Measurements from ENCODE around the gene LRRC19.

The LRRC19 gene

GRCh38 chr9:27005491-27005890 lies at the start of gene LRRC19:
Gene LRRC19, minus strand, starts transcription at chr9:27005672. Its CDS starts 5,978 bp downstream, at chr9:26999694.
- DNase-seq, result no peak

GRCh38 chr9:27054841-27055240 lies 49.4 kb upstream of the LRRC19 start:
- no peak for DNase-seq

- no peak for DNase-seq
These were observed 48.7 kb upstream of the LRRC19 start for GRCh38 chr9:27054125-27054524.

- DNase-seq, result no peak
These were observed 48.0 kb upstream of the LRRC19 start for GRCh38 chr9:27053369-27054022.

- DNase-seq, result no peak
These were observed 41.7 kb upstream of the LRRC19 start for GRCh38 chr9:27047136-27047535.

GRCh38 chr9:27043176-27043575 lies 37.7 kb upstream of the LRRC19 start:
- DNase-seq, result no peak

- DNase-seq, result no peak
These were observed 37.0 kb upstream of the LRRC19 start for GRCh38 chr9:27042476-27042875.

- DNase-seq, result no peak
These were observed 36.3 kb upstream of the LRRC19 start for GRCh38 chr9:27041746-27042145.

- DNase-seq, result no peak
These were observed 32.0 kb upstream of the LRRC19 start for GRCh38 chr9:27037499-27037898.

GRCh38 chr9:27033815-27034403 lies 28.4 kb upstream of the LRRC19 start:
- DNase-seq, result peak; percentile 50

GRCh38 chr9:27029186-27029585 lies 23.7 kb upstream of the LRRC19 start:
- DNase-seq, result no peak

- no peak for DNase-seq
These were observed 17.4 kb upstream of the LRRC19 start for GRCh38 chr9:27022920-27023319.

GRCh38 chr9:27019589-27019988 lies 14.1 kb upstream of the LRRC19 start:
- DNase-seq, result no peak

- DNase-seq, result no peak
These were observed 1.9 kb downstream of the LRRC19 start for GRCh38 chr9:27003426-27004077.

- no peak for DNase-seq
These were observed 9.7 kb downstream of the LRRC19 start for GRCh38 chr9:26995810-26996209.

GRCh38 chr9:26983340-26983739 lies 22.1 kb downstream of the LRRC19 start:
- DNase-seq, result no peak

GRCh38 chr9:26975728-26976707 lies 29.5 kb downstream of the LRRC19 start:
- peak; percentile 13 for DNase-seq

- no peak for DNase-seq
These were observed 30.5 kb downstream of the LRRC19 start for GRCh38 chr9:26974927-26975326.

GRCh38 chr9:26973989-26974388 lies 31.5 kb downstream of the LRRC19 start:
- no peak for DNase-seq

GRCh38 chr9:26971721-26972120 lies 33.8 kb downstream of the LRRC19 start:
- no peak for DNase-seq

- no peak for DNase-seq
These were observed 48.6 kb downstream of the LRRC19 start for GRCh38 chr9:26956860-26957233.

- DNase-seq, result peak; percentile 94
These were observed 49.3 kb downstream of the LRRC19 start, which contains the start of gene IFT74 for GRCh38 chr9:26955921-26956859. Gene IFT74, plus strand, starts transcription at chr9:26956412. Its CDS starts 5,556 bp downstream, at chr9:26961968.

Data from CD4-positive, alpha-beta T cell treated with Interleukin-6 for 4 hours (primary cell).